ENCODE measurements around the gene RNF225. TPM values are rescaled to one million over a fixed set of nuclear protein-coding genes. Genes with fewer than 3 reads are reported as not detected.

The RNF225 gene
- total RNA-seq, 1 experiment from 2014 or later = 1.8 TPM

GRCh38 chr19:58353717-58354477 lies 41.6 kb upstream of the RNF225 start (continued):
- TF ChIP-seq CDX4 (CRISPR knock-in tag; IDR thresholded peaks at IDR 0.05; ENCODE audit: borderline replicate concordance) = no peak

- H3K9me3 Mint-ChIP-seq = no peaks in the 10 kb centered on the region
- no peak overlapping the region for H3K4me3 Mint-ChIP-seq
- ChIA-PET CTCF (interaction anchor here (1.2 to 2.5 kb wide), 2 partner anchors 10 to 15 kb away, joined by 3 to 11 read pairs; no protein-coding TSS in a partner anchor), POLR2A (no interaction called here)
- peaks cover 4% of the 10 kb centered on the region; the same call in 1 of the 2 replicates for H3K4me1 Mint-ChIP-seq
- peaks cover 14% of the 10 kb centered on the region for H3K27me3 Mint-ChIP-seq (ENCODE audit: low read depth)
- ATAC-seq (no peak), DNase-seq (ENCODE audit: low spot score) (no peak)
- no peak overlapping the region for H3K27ac Mint-ChIP-seq
- TF ChIP-seq ERG (CRISPR knock-in tag; IDR thresholded peaks at IDR 0.05) (no peak), RORB (CRISPR knock-in tag; IDR thresholded peaks at IDR 0.05) (no peak), NFATC4 (CRISPR knock-in tag; IDR thresholded peaks at IDR 0.05) (no peak), ZNF219 (CRISPR knock-in tag; IDR thresholded peaks at IDR 0.05; ENCODE audit: borderline replicate concordance) (no peak), ATF3 (CRISPR knock-in tag; conservative IDR thresholded peaks at IDR 0.05) (no peak), ZBTB43 (CRISPR knock-in tag; IDR thresholded peaks at IDR 0.05) (no peak), ZNF263 (CRISPR knock-in tag; IDR thresholded peaks at IDR 0.05; ENCODE audit: low read depth) (no peak), ATF6 (CRISPR knock-in tag; IDR thresholded peaks at IDR 0.05) (no peak), SMAD4 (CRISPR knock-in tag; IDR thresholded peaks at IDR 0.05) (no peak)
- no peaks in the 10 kb centered on the region for H3K36me3 Mint-ChIP-seq
These were observed 40.9 kb upstream of the RNF225 start for GRCh38 chr19:58354478-58355030.

- no peak for ATAC-seq
- no peak overlapping the region for H3K27ac Mint-ChIP-seq
These were observed 40.1 kb upstream of the RNF225 start for GRCh38 chr19:58355215-58355796.

More at GRCh38 chr19:58355215-58355796, 40.1 kb upstream of the RNF225 start:
- CTCF ChIA-PET = interaction anchor here (1.0 to 1.2 kb wide), 2 partner anchors 10 to 25 kb away, joined by 3 to 4 read pairs; no protein-coding TSS in a partner anchor
- POLR2A ChIA-PET = no interaction called here
- H3K27me3 Mint-ChIP-seq (ENCODE audit: low read depth) = peaks cover 12% of the 10 kb centered on the region
- no peak overlapping the region for H3K4me3 Mint-ChIP-seq
- H3K36me3 Mint-ChIP-seq = no peaks in the 10 kb centered on the region
- TF ChIP-seq ZNF423 (CRISPR knock-in tag; IDR thresholded peaks at IDR 0.05) (no peak), MAX (CRISPR knock-in tag; IDR thresholded peaks at IDR 0.05) (no peak), ZMAT4 (CRISPR knock-in tag; IDR thresholded peaks at IDR 0.05) (no peak), RELA (CRISPR knock-in tag; IDR thresholded peaks at IDR 0.05; ENCODE audit: borderline replicate concordance) (no peak), SMAD4 (CRISPR knock-in tag; IDR thresholded peaks at IDR 0.05) (no peak), NFYB (CRISPR knock-in tag; conservative IDR thresholded peaks at IDR 0.05; ENCODE audit: low read depth) (no peak)
- H3K9me3 Mint-ChIP-seq = no peaks in the 10 kb centered on the region
- H3K4me1 Mint-ChIP-seq = peaks cover 4% of the 10 kb centered on the region; the same call in 1 of the 2 replicates
- no peak for DNase-seq (ENCODE audit: low spot score)
